Stromal cell of bone marrow (primary cell): Measurements from ENCODE around the gene FBXW7.

Source experiments
- DNase-seq: peaks from one replicate; pipeline ENCODE4 v3.0.0-alpha.2; 2012; ENCODE audit warnings: low read depth

FBXW7 gene

DNA sequence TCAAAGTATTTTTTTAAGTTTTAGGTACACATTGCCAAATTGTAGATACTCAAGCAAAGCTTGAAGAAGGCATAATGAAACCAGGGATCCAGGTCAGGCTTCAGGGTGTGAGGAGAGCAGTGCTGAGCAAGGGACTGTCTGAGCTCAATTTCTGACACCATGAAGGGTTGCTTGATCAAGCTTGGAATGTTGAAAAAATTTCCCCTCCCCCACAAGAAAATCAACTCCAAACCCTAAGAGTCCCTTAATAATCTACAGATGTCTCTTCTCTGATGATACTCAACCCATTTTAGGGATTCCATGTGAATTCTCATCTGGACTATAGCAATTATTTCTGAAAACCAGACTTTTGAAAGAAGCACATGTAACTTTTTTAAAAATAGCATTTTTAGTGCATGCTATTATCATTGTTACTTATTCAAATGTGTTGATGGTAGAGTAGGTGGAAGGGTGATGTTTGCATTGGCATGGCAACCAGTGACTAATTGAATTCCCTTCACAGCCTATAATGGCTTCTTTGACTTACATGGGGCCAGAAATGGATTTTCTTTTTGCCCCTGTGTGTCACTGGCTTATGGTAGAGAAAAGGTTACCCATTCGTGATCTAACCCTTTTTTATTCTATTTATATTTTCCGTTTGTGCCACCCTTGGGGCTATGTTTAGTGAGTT lies 252.0 kb downstream of the FBXW7 start:
- peak; percentile 37 for DNase-seq

DNA sequence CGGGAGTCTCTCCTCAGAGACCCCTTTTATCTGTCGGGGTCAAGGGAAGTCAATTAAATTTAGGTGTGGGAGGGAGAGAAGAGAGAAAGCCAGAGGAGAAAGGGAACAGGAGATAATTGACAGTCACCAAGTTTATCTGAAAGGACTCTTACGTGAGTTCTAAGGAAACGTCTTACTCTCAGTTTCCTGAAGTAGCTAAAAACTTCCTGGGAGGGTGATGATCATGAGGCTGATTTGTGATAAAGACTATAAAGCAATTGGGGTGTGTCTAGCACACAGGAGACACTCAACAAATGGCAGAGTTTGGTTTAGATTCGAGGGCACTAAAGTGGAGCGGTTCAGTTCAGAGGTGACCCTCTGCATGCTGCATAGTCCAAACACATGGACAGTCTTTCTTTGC lies 254.1 kb downstream of the FBXW7 start:
- no peak for DNase-seq

DNA sequence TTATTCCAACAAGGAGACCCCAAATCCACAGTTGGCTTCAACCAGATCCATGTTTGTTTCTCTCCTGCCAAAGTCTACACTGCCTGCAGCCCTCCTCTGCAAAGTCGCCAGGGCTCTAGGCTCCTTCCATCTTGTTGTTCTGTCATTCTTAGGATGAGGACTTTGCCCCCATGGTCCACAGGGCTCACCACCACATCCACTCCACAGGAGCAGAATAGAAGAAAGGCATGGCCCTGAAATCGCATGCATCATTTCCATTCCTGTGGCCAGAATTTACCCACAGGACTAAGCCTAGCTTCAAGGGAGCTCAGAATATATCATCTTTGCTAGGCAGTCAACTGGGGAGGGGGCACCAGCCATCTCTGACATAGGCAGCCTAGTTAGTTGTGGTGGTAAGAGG lies 254.7 kb downstream of the FBXW7 start:
- no peak for DNase-seq

DNA sequence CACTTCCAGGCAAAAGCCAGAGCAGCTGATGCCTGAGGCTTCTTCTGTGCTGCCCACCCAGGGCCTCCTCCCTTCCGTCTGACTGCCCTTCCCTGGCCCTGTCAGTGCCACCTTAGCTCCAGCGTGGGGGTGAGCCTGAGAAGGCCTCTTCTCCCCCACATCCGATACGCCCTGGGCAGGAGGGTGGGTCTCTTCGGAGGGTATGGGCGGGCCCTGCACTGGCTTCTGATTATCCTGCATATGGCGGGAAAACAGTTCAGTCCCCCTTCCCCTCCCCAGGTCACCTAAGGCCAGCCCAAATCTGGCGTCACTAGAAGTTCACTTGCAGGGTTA lies 256.7 kb downstream of the FBXW7 start:
- no peak for DNase-seq

DNA sequence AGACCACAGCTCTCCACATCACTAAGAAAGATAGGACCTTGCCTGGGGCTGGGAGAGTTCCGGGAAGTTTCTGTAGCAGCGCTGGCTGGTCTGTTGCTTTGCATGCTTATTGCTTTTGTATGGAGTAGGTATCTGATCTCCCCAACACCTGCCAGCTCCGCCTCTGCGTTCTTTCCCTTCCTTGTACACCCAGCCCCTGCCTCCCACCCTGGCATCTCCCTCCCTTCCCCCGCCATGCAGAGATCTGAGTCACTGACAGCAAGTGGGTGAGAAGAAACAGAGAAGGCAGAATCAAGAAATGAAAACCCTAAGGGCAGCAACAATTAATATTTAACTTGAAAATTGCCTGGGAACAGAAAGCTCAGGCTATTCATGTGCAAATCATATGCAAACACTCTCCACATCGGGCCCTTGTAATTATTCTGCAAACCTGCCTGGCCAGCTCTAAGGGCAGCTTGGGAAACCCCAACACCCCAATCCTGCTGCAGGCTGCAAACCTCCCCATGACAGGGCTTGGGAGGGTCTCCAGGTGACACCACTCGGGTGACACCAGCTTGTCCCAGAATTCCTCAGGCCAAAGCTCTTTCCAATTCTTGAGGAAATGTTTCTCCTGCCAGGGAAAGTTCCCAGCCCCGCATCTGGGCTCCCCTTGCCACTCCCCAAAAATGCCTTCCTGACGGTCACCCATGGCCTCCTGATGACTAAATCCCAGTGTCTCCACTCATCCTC lies 257.2 kb downstream of the FBXW7 start:
- no peak for DNase-seq

DNA sequence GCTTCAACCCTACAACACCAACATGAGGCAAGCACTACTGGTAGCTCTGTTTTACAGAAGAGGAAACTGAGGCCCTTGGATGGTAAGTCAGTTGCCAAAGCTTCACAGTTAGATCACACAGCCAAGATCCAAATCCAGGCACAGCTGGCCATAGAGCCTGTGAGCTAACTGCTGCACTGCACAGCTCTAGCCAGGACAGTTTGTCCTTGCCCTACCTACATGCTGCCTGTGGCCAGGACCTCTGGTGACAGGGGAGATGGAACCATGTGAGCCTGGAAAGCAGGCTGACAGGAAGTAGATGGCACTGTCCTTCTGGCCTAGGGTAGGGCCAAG lies 257.8 kb downstream of the FBXW7 start:
- DNase-seq: no peak

DNA sequence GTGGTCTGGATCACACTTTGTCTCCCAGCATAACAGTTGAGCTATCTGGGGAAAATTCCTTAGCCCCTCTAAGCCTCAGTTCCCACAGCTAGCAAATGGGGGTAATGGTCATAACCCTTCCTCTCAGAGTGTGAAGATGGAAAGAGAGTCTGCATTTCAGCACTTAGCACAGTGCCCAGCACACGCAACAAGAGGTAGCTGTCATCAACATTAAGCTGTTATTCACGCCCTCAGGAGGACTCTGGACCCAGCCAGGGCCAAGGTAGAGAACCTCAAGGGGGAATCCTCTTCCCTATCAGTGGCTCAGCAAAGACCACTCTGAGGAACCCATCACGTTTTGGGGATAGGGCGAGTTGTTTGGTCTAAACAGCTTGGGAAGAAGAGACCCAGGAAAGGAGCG lies 258.6 kb downstream of the FBXW7 start:
- DNase-seq: no peak

DNA sequence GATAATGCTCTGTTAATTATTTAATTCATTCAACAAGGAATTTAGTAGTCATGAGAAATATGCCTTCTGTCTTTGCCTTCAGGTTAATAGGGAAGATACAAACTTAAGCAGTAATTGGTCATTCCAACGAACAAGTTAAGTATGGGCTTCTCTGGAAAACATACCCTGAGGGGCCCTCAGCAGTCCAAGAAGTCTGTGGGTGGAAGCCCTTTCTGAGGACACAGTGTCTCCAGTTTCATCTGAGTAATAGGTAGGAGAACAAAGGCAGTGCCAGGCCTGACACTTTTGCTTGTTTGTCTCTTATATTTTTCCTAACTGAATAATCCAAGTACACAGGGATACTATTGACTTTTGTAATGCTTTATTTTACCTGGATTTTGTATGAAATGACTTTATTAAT lies 262.5 kb downstream of the FBXW7 start:
- DNase-seq: no peak
